GM23338 (cell line): Measurements from ENCODE around the gene GALNT7. TPM values are rescaled to one million over a fixed set of nuclear protein-coding genes. Genes with fewer than 3 reads are reported as not detected.

ENCODE experiments used
- ATAC-seq: fragments of 200-7000 bp; cut with Tn5 transposase; 3 replicates; pipeline ENCODE4 v1.9.1; 2020
- DNase-seq: peaks from one replicate; pipeline ENCODE4 v3.0.0-alpha.2; 2015; ENCODE audit warnings: low spot score
- H2AFZ ChIP-seq: fragments of 200-600 bp; sonication (generic); 2 replicates; pipeline ENCODE4 v1.8.0; 2016; ENCODE audit warnings: antibody characterized with exemption, mild to moderate bottlenecking, moderate library complexity
- H3F3A ChIP-seq: fragments of 200-600 bp; sonication (generic); replicated peaks from 2 replicates; pipeline ENCODE4 v1.8.0; 2017; ENCODE audit warnings: antibody characterized with exemption, mixed run types, low read depth
- H3K27ac ChIP-seq: fragments of 200-600 bp; sonication (generic); 2 replicates; pipeline ENCODE4 v1.6.1; 2016; ENCODE audit warnings: low read depth
- H3K27me3 ChIP-seq: fragments of 200-600 bp; sonication (generic); 2 replicates; pipeline ENCODE4 v1.8.0; 2016; ENCODE audit warnings: mild to moderate bottlenecking, mixed run types, moderate library complexity; ENCODE audit not compliant: insufficient read depth
- H3K36me3 ChIP-seq: fragments of 200-600 bp; sonication (generic); 2 replicates; pipeline ENCODE4 v1.8.0; 2016; ENCODE audit warnings: mild to moderate bottlenecking; ENCODE audit not compliant: insufficient read depth
- H3K4me1 ChIP-seq: fragments of 200-600 bp; sonication (generic); 2 replicates; pipeline ENCODE4 v1.8.0; 2016; ENCODE audit warnings: mild to moderate bottlenecking, moderate library complexity; ENCODE audit not compliant: insufficient read depth
- H3K4me2 ChIP-seq: fragments of 200-600 bp; sonication (generic); 2 replicates; pipeline ENCODE4 v1.7.1; 2017; ENCODE audit warnings: mixed run types
- H3K4me3 ChIP-seq: fragments of 200-600 bp; sonication (generic); 2 replicates; pipeline ENCODE4 v1.6.1; 2016; ENCODE audit warnings: mixed run types
- H3K79me2 ChIP-seq: fragments of 200-600 bp; sonication (generic); replicated peaks from 2 replicates; pipeline ENCODE4 v1.8.0; 2017; ENCODE audit warnings: mild to moderate bottlenecking; ENCODE audit not compliant: insufficient read depth
- H3K9me2 ChIP-seq: fragments of 200-600 bp; sonication (generic); 2 replicates; pipeline ENCODE4 v1.8.0; 2017; ENCODE audit not compliant: insufficient read depth
- H4K20me1 ChIP-seq: fragments of 200-600 bp; sonication (generic); replicated peaks from 2 replicates; pipeline ENCODE4 v1.8.0; 2017; ENCODE audit warnings: mild to moderate bottlenecking; ENCODE audit not compliant: insufficient read depth
- H3K27ac Mint-ChIP-seq: 2 replicates; pipeline ENCODE4 v1.8.0; 2020; ENCODE audit warnings: inconsistent platforms, mild to moderate bottlenecking, moderate library complexity, mixed read lengths
- H3K27me3 Mint-ChIP-seq: 3 replicates; pipeline ENCODE4 v1.8.0; 2022; ENCODE audit warnings: low read depth, mild to moderate bottlenecking, moderate library complexity, mixed read lengths, inconsistent platforms; ENCODE audit not compliant: insufficient read depth, poor library complexity
- H3K36me3 Mint-ChIP-seq: 3 replicates; pipeline ENCODE4 v1.8.0; 2021; ENCODE audit warnings: low read depth, mild to moderate bottlenecking, inconsistent platforms, moderate library complexity, mixed read lengths
- H3K4me1 Mint-ChIP-seq: 3 replicates; pipeline ENCODE4 v1.8.0; 2020; ENCODE audit warnings: mild to moderate bottlenecking, inconsistent platforms, mixed read lengths
- H3K4me3 Mint-ChIP-seq: 3 replicates; pipeline ENCODE4 v1.8.0; 2021; ENCODE audit warnings: moderate library complexity, mild to moderate bottlenecking, inconsistent platforms, mixed read lengths
- H3K9me3 Mint-ChIP-seq: 3 replicates; pipeline ENCODE4 v1.8.0; 2020; ENCODE audit warnings: moderate library complexity, mild to moderate bottlenecking, inconsistent platforms, mixed read lengths
- CREB1 ChIP-seq: fragments of 250-450 bp; sonication (Bioruptor Pico); IDR thresholded peaks from 2 replicates; pipeline ENCODE4 v1.5.0; 2020; ENCODE audit warnings: low read depth, mild to moderate bottlenecking, moderate library complexity
- EZH2 ChIP-seq: fragments of 200-600 bp; sonication (generic); IDR thresholded peaks from one replicate; pipeline ENCODE4 v1.8.0; 2017; ENCODE audit warnings: antibody characterized with exemption, mild to moderate bottlenecking, low read depth; ENCODE audit not compliant: unreplicated experiment
- EZH2phosphoT487 ChIP-seq: fragments of 200-600 bp; sonication (generic); IDR thresholded peaks from one replicate; pipeline ENCODE4 v1.8.1; 2018; ENCODE audit warnings: antibody characterized with exemption; ENCODE audit not compliant: unreplicated experiment
- JUNB ChIP-seq: IDR thresholded peaks from one replicate; pipeline ENCODE4 v1.6.1; 2016; ENCODE audit warnings: antibody characterized with exemption; ENCODE audit not compliant: unreplicated experiment
- NANOG ChIP-seq: IDR thresholded peaks from 2 replicates; pipeline ENCODE4 v1.6.1; 2016; ENCODE audit warnings: antibody characterized with exemption, borderline replicate concordance
- POLR2AphosphoS5 ChIP-seq: IDR thresholded peaks from 2 replicates; pipeline ENCODE4 v1.6.1; 2016; ENCODE audit warnings: antibody characterized with exemption, low read depth
- STAT1 ChIP-seq: IDR thresholded peaks from one replicate; pipeline ENCODE4 v1.6.1; 2016; ENCODE audit warnings: antibody characterized with exemption; ENCODE audit not compliant: unreplicated experiment
- ZNF114 ChIP-seq: fragments of 250-450 bp; sonication (Bioruptor Pico); IDR thresholded peaks from 2 replicates; pipeline ENCODE4 v1.5.0; 2020; ENCODE audit warnings: mild to moderate bottlenecking, moderate library complexity
- ZNF331 ChIP-seq: fragments of 250-450 bp; sonication (Bioruptor Pico); IDR thresholded peaks from 2 replicates; pipeline ENCODE4 v1.5.0; 2020; ENCODE audit warnings: low read depth, mild to moderate bottlenecking, moderate library complexity
- polyA plus RNA-seq: library from polyadenylated mRNA; unstranded; fragments of >200 nt; fragmentation: Nextera tagmentation; extraction: Ambion mirVana; gene quantifications from 2 replicates; pipeline ENCODE4 v1.2.1, GENCODE V29; 2016
- total RNA-seq: library from RNA; depleted of rRNA; stranded (reverse); fragments of >200 nt; shearing (Covaris generic); gene quantifications from 2 replicates; pipeline ENCODE4 v1.2.3, GENCODE V29; 2014
- TF ChIP-seq, protein P1 (sequence below), 2 experiments: fragments of 200-600 bp in 1 of 2; sonication (generic) in 1 of 2; conservative IDR thresholded peaks; 2 replicates each; pipeline versions ENCODE4 v1.5.1 to v1.6.1; 2016 to 2017; ENCODE audit warnings: antibody characterized with exemption in 2 of 2, low read depth in 2 of 2, mild to moderate bottlenecking in 2 of 2, moderate library complexity in 1 of 2
- TF ChIP-seq, protein P2 (sequence below): IDR thresholded peaks from one replicate; pipeline ENCODE4 v1.6.1; 2018; ENCODE audit warnings: antibody characterized with exemption; ENCODE audit not compliant: unreplicated experiment
- TF ChIP-seq, protein P3 (sequence below): IDR thresholded peaks from 2 replicates; pipeline ENCODE4 v1.6.1; 2016; ENCODE audit warnings: antibody characterized with exemption
- TF ChIP-seq, protein P4 (sequence below): fragments of 250-450 bp; sonication (Bioruptor Pico); IDR thresholded peaks from 2 replicates; pipeline ENCODE4 v1.5.0; 2020; ENCODE audit warnings: mild to moderate bottlenecking, moderate library complexity

Gene GALNT7
- total and polyA plus RNA-seq, 2 experiments from 2014 or later = 31.8 to 72.2 TPM

DNA sequence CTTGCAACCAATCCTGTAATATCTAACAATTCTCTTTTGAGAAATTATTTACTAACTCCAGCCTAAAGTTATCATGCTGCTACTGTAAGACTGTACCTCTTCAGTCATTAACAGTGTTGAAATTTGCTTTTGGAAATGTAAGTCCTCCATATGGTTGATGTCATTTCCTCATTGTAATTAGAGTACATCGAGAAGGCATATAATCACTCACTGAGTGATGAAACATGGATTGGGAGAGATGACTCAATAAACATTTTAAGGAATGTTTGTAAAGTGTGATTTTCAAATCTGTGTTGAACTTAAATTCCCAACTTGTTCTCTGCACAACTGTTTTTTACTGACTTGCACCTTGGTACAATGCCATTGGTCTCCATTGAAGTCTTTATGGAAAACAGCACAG lies 104.4 kb downstream of the GALNT7 start:
- no peak for TF ChIP-seq EZH2
- TF ChIP-seq CREB1 (CRISPR knock-in tag) = no peak
- TF ChIP-seq, protein P1, sequence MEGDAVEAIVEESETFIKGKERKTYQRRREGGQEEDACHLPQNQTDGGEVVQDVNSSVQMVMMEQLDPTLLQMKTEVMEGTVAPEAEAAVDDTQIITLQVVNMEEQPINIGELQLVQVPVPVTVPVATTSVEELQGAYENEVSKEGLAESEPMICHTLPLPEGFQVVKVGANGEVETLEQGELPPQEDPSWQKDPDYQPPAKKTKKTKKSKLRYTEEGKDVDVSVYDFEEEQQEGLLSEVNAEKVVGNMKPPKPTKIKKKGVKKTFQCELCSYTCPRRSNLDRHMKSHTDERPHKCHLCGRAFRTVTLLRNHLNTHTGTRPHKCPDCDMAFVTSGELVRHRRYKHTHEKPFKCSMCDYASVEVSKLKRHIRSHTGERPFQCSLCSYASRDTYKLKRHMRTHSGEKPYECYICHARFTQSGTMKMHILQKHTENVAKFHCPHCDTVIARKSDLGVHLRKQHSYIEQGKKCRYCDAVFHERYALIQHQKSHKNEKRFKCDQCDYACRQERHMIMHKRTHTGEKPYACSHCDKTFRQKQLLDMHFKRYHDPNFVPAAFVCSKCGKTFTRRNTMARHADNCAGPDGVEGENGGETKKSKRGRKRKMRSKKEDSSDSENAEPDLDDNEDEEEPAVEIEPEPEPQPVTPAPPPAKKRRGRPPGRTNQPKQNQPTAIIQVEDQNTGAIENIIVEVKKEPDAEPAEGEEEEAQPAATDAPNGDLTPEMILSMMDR (conservative IDR thresholded peaks at IDR 0.05; ENCODE audit: low read depth in 2 of 2) = no peak
- TF ChIP-seq, protein P2, sequence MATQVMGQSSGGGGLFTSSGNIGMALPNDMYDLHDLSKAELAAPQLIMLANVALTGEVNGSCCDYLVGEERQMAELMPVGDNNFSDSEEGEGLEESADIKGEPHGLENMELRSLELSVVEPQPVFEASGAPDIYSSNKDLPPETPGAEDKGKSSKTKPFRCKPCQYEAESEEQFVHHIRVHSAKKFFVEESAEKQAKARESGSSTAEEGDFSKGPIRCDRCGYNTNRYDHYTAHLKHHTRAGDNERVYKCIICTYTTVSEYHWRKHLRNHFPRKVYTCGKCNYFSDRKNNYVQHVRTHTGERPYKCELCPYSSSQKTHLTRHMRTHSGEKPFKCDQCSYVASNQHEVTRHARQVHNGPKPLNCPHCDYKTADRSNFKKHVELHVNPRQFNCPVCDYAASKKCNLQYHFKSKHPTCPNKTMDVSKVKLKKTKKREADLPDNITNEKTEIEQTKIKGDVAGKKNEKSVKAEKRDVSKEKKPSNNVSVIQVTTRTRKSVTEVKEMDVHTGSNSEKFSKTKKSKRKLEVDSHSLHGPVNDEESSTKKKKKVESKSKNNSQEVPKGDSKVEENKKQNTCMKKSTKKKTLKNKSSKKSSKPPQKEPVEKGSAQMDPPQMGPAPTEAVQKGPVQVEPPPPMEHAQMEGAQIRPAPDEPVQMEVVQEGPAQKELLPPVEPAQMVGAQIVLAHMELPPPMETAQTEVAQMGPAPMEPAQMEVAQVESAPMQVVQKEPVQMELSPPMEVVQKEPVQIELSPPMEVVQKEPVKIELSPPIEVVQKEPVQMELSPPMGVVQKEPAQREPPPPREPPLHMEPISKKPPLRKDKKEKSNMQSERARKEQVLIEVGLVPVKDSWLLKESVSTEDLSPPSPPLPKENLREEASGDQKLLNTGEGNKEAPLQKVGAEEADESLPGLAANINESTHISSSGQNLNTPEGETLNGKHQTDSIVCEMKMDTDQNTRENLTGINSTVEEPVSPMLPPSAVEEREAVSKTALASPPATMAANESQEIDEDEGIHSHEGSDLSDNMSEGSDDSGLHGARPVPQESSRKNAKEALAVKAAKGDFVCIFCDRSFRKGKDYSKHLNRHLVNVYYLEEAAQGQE = no peak
- no peak for TF ChIP-seq JUNB
- TF ChIP-seq ZNF331 (CRISPR knock-in tag) = no peak
- no peak for TF ChIP-seq POLR2AphosphoS5
- TF ChIP-seq, protein P3, sequence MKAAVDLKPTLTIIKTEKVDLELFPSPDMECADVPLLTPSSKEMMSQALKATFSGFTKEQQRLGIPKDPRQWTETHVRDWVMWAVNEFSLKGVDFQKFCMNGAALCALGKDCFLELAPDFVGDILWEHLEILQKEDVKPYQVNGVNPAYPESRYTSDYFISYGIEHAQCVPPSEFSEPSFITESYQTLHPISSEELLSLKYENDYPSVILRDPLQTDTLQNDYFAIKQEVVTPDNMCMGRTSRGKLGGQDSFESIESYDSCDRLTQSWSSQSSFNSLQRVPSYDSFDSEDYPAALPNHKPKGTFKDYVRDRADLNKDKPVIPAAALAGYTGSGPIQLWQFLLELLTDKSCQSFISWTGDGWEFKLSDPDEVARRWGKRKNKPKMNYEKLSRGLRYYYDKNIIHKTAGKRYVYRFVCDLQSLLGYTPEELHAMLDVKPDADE = no peak
- TF ChIP-seq NANOG = no peak
- no peak for TF ChIP-seq STAT1
- TF ChIP-seq, protein P4, sequence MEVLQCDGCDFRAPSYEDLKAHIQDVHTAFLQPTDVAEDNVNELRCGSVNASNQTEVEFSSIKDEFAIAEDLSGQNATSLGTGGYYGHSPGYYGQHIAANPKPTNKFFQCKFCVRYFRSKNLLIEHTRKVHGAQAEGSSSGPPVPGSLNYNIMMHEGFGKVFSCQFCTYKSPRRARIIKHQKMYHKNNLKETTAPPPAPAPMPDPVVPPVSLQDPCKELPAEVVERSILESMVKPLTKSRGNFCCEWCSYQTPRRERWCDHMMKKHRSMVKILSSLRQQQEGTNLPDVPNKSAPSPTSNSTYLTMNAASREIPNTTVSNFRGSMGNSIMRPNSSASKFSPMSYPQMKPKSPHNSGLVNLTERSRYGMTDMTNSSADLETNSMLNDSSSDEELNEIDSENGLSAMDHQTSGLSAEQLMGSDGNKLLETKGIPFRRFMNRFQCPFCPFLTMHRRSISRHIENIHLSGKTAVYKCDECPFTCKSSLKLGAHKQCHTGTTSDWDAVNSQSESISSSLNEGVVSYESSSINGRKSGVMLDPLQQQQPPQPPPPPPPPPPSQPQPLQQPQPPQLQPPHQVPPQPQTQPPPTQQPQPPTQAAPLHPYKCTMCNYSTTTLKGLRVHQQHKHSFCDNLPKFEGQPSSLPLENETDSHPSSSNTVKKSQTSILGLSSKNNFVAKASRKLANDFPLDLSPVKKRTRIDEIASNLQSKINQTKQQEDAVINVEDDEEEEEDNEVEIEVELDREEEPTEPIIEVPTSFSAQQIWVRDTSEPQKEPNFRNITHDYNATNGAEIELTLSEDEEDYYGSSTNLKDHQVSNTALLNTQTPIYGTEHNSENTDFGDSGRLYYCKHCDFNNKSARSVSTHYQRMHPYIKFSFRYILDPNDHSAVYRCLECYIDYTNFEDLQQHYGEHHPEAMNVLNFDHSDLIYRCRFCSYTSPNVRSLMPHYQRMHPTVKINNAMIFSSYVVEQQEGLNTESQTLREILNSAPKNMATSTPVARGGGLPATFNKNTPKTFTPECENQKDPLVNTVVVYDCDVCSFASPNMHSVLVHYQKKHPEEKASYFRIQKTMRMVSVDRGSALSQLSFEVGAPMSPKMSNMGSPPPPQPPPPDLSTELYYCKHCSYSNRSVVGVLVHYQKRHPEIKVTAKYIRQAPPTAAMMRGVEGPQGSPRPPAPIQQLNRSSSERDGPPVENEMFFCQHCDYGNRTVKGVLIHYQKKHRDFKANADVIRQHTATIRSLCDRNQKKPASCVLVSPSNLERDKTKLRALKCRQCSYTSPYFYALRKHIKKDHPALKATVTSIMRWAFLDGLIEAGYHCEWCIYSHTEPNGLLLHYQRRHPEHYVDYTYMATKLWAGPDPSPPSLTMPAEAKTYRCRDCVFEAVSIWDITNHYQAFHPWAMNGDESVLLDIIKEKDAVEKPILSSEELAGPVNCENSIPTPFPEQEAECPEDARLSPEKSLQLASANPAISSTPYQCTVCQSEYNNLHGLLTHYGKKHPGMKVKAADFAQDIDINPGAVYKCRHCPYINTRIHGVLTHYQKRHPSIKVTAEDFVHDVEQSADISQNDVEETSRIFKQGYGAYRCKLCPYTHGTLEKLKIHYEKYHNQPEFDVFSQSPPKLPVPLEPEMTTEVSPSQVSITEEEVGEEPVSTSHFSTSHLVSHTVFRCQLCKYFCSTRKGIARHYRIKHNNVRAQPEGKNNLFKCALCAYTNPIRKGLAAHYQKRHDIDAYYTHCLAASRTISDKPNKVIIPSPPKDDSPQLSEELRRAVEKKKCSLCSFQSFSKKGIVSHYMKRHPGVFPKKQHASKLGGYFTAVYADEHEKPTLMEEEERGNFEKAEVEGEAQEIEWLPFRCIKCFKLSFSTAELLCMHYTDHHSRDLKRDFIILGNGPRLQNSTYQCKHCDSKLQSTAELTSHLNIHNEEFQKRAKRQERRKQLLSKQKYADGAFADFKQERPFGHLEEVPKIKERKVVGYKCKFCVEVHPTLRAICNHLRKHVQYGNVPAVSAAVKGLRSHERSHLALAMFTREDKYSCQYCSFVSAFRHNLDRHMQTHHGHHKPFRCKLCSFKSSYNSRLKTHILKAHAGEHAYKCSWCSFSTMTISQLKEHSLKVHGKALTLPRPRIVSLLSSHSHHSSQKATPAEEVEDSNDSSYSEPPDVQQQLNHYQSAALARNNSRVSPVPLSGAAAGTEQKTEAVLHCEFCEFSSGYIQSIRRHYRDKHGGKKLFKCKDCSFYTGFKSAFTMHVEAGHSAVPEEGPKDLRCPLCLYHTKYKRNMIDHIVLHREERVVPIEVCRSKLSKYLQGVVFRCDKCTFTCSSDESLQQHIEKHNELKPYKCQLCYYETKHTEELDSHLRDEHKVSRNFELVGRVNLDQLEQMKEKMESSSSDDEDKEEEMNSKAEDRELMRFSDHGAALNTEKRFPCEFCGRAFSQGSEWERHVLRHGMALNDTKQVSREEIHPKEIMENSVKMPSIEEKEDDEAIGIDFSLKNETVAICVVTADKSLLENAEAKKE (CRISPR knock-in tag) = no peak
- no peak for TF ChIP-seq EZH2phosphoT487
- TF ChIP-seq ZNF114 (CRISPR knock-in tag) = no peak
- 0 out of 2 replicates have a peak, but pooled peaks cover 12% of the 10 kb centered on the region for H3K4me1 ChIP-seq
- no peak overlapping the region for H2AFZ ChIP-seq
- DNase-seq (no peak), ATAC-seq (no peak)
- Mint-ChIP-seq H3K9me3 (0 out of 3 replicates have a peak, but pooled peaks cover 6% of the 10 kb centered on the region), H3K4me3 (no peak overlapping the region), H3K36me3 (peaks cover 40% of the 10 kb centered on the region), H3K27ac (no peak overlapping the region), H3K4me1 (peaks cover 20% of the 10 kb centered on the region), H3K27me3 (no peaks in the 10 kb centered on the region)
- H3K4me3 ChIP-seq = no peak overlapping the region
- no peaks in the 10 kb centered on the region for H3K27me3 ChIP-seq
- no peaks in the 10 kb centered on the region for H3F3A ChIP-seq
- H3K36me3 ChIP-seq = no peaks in the 10 kb centered on the region
- peaks cover 7% of the 10 kb centered on the region; the same call in 1 of the 2 replicates for H4K20me1 ChIP-seq
- H3K79me2 ChIP-seq = peaks cover 93% of the 10 kb centered on the region
- no peak overlapping the region for H3K4me2 ChIP-seq
- no peak overlapping the region for H3K27ac ChIP-seq
- H3K9me2 ChIP-seq = no peaks in the 10 kb centered on the region
